ENCODE data around the gene C1orf226.

The C1orf226 gene

DNA sequence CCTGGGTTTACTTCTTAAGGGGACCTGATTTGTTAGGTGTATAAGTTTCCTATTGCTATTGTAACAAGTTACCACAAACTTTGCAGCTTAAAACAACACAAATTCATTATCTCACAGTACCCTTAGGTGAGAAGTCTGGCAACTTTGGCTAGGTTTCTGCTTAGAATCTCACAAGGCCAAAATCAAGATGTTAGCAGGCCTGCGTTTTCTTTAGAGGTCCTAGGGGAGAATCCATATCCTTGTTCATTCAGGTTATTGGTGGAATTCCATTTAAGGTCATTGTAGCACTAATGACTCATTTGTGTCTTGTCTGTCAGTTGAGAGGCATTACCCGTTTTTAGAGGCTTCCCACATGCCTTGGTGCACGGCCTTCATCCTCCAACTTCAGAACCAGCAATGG is 38.6 kb downstream of the C1orf226 start:
- Histone ChIP-seq H3K79me2 (ENCODE audit: insufficient read depth, low read length) (no peaks in the 10 kb centered on the region), H3K27me3 (ENCODE audit: low read length) (no peaks in the 10 kb centered on the region), H3K27ac (ENCODE audit: low read depth, low read length) (no peak overlapping the region), H3K9me3 (ENCODE audit: insufficient read depth, low read length) (no peaks in the 10 kb centered on the region), H3F3A (ENCODE audit: insufficient read depth) (no peaks in the 10 kb centered on the region), H3K9me2 (replicated peaks; ENCODE audit: insufficient read depth, low read length) (no peaks in the 10 kb centered on the region), H4K20me1 (ENCODE audit: low read depth, low read length) (no peaks in the 10 kb centered on the region), H2AFZ (ENCODE audit: low read depth, low read length, severe bottlenecking) (no peak overlapping the region), H3K36me3 (ENCODE audit: low read length) (no peaks in the 10 kb centered on the region), H3K4me3 (ENCODE audit: insufficient read depth, low read length, poor library complexity, severe bottlenecking) (no peak overlapping the region), H3K4me2 (ENCODE audit: low read depth, low read length, poor library complexity, severe bottlenecking) (no peak overlapping the region), H3K9ac (ENCODE audit: low read length) (no peak overlapping the region)
- TF ChIP-seq, protein P1, sequence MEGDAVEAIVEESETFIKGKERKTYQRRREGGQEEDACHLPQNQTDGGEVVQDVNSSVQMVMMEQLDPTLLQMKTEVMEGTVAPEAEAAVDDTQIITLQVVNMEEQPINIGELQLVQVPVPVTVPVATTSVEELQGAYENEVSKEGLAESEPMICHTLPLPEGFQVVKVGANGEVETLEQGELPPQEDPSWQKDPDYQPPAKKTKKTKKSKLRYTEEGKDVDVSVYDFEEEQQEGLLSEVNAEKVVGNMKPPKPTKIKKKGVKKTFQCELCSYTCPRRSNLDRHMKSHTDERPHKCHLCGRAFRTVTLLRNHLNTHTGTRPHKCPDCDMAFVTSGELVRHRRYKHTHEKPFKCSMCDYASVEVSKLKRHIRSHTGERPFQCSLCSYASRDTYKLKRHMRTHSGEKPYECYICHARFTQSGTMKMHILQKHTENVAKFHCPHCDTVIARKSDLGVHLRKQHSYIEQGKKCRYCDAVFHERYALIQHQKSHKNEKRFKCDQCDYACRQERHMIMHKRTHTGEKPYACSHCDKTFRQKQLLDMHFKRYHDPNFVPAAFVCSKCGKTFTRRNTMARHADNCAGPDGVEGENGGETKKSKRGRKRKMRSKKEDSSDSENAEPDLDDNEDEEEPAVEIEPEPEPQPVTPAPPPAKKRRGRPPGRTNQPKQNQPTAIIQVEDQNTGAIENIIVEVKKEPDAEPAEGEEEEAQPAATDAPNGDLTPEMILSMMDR (IDR thresholded peaks at IDR 0.05; ENCODE audit: insufficient read depth, low read length, poor library complexity, severe bottlenecking) = no peak
- no peak for TF ChIP-seq EZH2phosphoT487 (conservative IDR thresholded peaks at IDR 0.05; ENCODE audit: low read length)

DNA sequence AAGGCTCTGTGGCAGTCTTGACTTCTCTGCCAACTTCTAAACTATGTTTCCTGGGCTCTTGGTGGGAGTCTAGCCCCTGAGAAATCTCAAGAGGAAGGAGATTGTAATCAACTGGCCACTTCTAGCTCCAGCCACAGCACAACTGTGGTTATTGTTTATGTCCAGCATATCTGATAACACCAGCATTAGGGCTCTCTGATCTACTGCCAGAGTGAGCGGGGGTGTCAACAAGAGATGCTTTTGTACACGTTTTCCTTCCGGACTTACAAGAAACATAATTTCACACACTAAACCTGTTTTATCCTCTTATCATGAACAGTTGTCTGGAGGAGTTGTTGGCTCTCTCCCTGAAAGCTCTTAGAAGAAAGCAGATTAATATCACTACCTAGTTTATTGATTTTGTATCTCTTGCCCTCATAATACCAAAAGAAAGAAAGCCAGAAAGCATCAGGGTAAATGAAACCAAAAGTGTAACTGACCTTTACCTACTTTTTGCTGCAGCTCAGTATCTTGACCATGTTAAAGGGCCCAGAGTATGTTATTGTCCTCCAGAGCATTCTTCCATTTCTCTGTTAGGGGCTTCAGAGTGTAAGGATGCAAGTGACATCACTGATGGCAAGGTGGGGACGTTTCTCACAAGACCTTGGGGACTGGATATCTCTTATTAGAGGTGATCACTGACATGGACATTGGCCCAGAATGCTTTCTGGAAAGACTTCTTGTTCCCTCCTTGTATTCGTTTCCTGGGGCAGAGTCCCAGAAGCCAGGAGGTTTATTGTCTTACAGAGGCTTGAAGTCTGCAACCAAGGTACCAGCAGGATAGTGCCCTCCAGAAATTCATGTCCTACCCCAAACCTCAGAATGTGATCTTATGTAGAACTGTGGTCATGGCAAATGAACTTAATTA is 40.0 kb downstream of the C1orf226 start:
- no peaks in the 10 kb centered on the region for H4K20me1 ChIP-seq (ENCODE audit: low read depth, low read length)
- no peaks in the 10 kb centered on the region for H3F3A ChIP-seq (ENCODE audit: insufficient read depth)
- H2AFZ ChIP-seq (ENCODE audit: low read depth, low read length, severe bottlenecking) = no peak overlapping the region
- no peaks in the 10 kb centered on the region for H3K79me2 ChIP-seq (ENCODE audit: insufficient read depth, low read length)
- TF ChIP-seq, protein P1 (IDR thresholded peaks at IDR 0.05; ENCODE audit: insufficient read depth, low read length, poor library complexity, severe bottlenecking) = no peak
- no peak for TF ChIP-seq EZH2phosphoT487 (conservative IDR thresholded peaks at IDR 0.05; ENCODE audit: low read length)
- no peaks in the 10 kb centered on the region for H3K9me3 ChIP-seq (ENCODE audit: insufficient read depth, low read length)
- H3K9me2 ChIP-seq (replicated peaks; ENCODE audit: insufficient read depth, low read length) = no peaks in the 10 kb centered on the region
- no peak overlapping the region for H3K4me2 ChIP-seq (ENCODE audit: low read depth, low read length, poor library complexity, severe bottlenecking)
- no peak overlapping the region for H3K27ac ChIP-seq (ENCODE audit: low read depth, low read length)
- no peak overlapping the region for H3K9ac ChIP-seq (ENCODE audit: low read length)
- H3K36me3 ChIP-seq (ENCODE audit: low read length) = no peaks in the 10 kb centered on the region
- H3K4me3 ChIP-seq (ENCODE audit: insufficient read depth, low read length, poor library complexity, severe bottlenecking) = no peak overlapping the region
- no peaks in the 10 kb centered on the region for H3K27me3 ChIP-seq (ENCODE audit: low read length)

DNA sequence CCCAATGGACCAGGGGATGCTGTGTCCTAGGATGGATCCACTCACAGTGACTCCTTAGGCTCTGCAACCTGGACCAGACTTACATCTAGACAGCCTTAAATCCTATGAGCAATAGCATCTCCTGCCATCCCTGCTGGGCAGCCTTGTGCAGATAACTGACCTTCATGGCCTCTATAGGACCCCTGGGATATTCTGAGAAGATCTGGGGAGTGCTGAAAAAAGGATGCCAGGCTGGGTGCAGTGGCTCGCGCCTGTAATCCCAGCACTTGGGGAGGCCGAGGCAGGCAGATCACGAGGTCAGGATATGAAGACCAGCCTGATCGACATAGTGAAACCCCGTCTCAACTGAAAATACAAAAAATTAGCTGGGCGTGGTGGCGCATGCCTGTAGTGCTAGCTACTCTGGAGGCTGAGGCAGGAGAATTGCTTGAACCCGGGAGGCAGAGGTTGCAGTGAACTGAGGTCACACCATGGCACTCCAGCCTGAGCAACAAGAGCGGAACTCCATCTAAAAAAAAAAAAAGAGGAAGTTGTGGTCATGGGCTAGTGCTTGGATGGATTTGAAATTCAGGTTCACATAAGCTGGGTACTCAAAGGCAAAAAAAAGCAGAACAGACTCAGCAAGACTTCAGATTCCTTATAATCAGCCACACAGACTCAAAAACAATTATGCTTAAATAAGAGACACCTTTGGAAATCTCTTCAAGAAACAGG is 41.3 kb downstream of the C1orf226 start:
- H3K27ac ChIP-seq (ENCODE audit: low read depth, low read length) = no peak overlapping the region
- no peak for TF ChIP-seq EZH2phosphoT487 (conservative IDR thresholded peaks at IDR 0.05; ENCODE audit: low read length)
- TF ChIP-seq, protein P1 (IDR thresholded peaks at IDR 0.05; ENCODE audit: insufficient read depth, low read length, poor library complexity, severe bottlenecking) = no peak
- H3K4me2 ChIP-seq (ENCODE audit: low read depth, low read length, poor library complexity, severe bottlenecking) = no peak overlapping the region
- no peaks in the 10 kb centered on the region for H3K36me3 ChIP-seq (ENCODE audit: low read length)
- no peaks in the 10 kb centered on the region for H3K79me2 ChIP-seq (ENCODE audit: insufficient read depth, low read length)
- no peak overlapping the region for H3K9ac ChIP-seq (ENCODE audit: low read length)
- no peaks in the 10 kb centered on the region for H3K27me3 ChIP-seq (ENCODE audit: low read length)
- no peak overlapping the region for H3K4me3 ChIP-seq (ENCODE audit: insufficient read depth, low read length, poor library complexity, severe bottlenecking)
- H2AFZ ChIP-seq (ENCODE audit: low read depth, low read length, severe bottlenecking) = no peak overlapping the region
- no peaks in the 10 kb centered on the region for H3F3A ChIP-seq (ENCODE audit: insufficient read depth)
- H3K9me2 ChIP-seq (replicated peaks; ENCODE audit: insufficient read depth, low read length) = no peaks in the 10 kb centered on the region
- H3K9me3 ChIP-seq (ENCODE audit: insufficient read depth, low read length) = no peaks in the 10 kb centered on the region
- H4K20me1 ChIP-seq (ENCODE audit: low read depth, low read length) = no peaks in the 10 kb centered on the region

All from SU-DHL-6 (cell line).